Activated T-helper 9 cell treated with anti-CD3 and anti-CD28 coated beads, Interleukin-2, amount 50 U/mL, for 16 hours (primary cell): ENCODE results near the gene ADCY5.

Experiments
- DNase-seq: peaks from one replicate; pipeline ENCODE4 v3.0.0-alpha.2; 2020; ENCODE audit warnings: low read depth

The ADCY5 gene

GRCh38 chr3:123405936-123406510 is 42.9 kb downstream of the ADCY5 start:
- no peak for DNase-seq

GRCh38 chr3:123405021-123405420 is 43.9 kb downstream of the ADCY5 start:
- DNase-seq = no peak

GRCh38 chr3:123404391-123404790 is 44.5 kb downstream of the ADCY5 start:
- DNase-seq = no peak

- DNase-seq = no peak
Measured at GRCh38 chr3:123401836-123402530, 46.9 kb downstream of the ADCY5 start.

- no peak for DNase-seq
Measured at GRCh38 chr3:123400169-123400568, 48.7 kb downstream of the ADCY5 start.

- no peak for DNase-seq
Measured at GRCh38 chr3:123399653-123400052, 49.2 kb downstream of the ADCY5 start.

GRCh38 chr3:123397921-123398785 is 50.7 kb downstream of the ADCY5 start:
- no peak for DNase-seq

GRCh38 chr3:123397050-123397590 is 51.8 kb downstream of the ADCY5 start:
- DNase-seq = no peak

GRCh38 chr3:123396171-123397049 is 52.5 kb downstream of the ADCY5 start:
- no peak for DNase-seq

GRCh38 chr3:123395235-123395634 is 53.7 kb downstream of the ADCY5 start:
- no peak for DNase-seq

- DNase-seq = no peak
Measured at GRCh38 chr3:123394391-123395020, 54.4 kb downstream of the ADCY5 start.

- no peak for DNase-seq
Measured at GRCh38 chr3:123392871-123393620, 55.8 kb downstream of the ADCY5 start.

- DNase-seq = no peak
Measured at GRCh38 chr3:123392368-123392767, 56.5 kb downstream of the ADCY5 start.

GRCh38 chr3:123390865-123391600 is 57.9 kb downstream of the ADCY5 start:
- no peak for DNase-seq

GRCh38 chr3:123389628-123389918 is 59.3 kb downstream of the ADCY5 start:
- no peak for DNase-seq

- DNase-seq = no peak
Measured at GRCh38 chr3:123388811-123389627, 59.9 kb downstream of the ADCY5 start.

GRCh38 chr3:123388042-123388441 is 60.8 kb downstream of the ADCY5 start:
- no peak for DNase-seq

GRCh38 chr3:123387532-123387931 is 61.4 kb downstream of the ADCY5 start:
- DNase-seq = no peak

GRCh38 chr3:123386477-123387040 is 62.3 kb downstream of the ADCY5 start:
- DNase-seq = no peak
